ENCODE results near the gene KRT39.

DNA sequence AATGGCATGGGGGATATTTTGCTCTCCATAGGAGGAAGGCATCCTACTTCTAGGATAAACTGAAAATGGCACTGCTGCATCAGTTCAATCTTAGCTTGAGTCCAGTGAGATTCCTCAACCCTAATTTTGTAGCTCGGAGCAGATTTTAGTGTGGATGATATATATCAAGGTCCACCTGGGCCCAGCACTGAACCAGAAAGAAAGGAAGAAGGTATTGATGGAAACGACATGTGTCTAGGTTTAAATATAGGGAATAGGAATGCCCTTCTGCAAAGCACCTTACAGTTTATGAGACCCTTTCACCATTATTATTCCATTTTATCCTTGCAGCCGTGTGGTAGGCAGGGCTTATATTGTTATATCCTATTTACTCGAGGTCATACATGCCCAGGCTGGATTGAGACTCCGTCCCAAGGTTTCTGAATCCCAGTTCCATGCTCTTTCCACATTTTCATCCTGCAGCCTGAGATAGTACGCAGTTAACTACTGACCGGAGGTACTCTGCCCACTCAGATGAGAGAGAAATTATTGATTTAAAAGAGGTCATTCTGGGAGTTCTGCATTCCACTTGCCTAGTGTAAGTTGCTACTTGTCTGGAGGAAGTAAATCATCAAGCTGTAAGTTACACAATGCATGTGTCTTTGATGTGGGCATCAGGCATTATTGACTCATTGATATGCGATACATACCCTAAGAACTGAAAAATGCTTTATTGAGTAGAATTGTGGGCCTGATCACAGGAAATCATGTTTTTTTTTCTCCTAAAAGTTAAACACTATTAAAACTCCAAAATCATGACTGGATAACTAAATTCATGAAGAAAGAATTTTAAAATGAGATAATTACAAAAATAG lies 10.1 kb downstream of the KRT39 start:
- TF ChIP-seq, protein P1, sequence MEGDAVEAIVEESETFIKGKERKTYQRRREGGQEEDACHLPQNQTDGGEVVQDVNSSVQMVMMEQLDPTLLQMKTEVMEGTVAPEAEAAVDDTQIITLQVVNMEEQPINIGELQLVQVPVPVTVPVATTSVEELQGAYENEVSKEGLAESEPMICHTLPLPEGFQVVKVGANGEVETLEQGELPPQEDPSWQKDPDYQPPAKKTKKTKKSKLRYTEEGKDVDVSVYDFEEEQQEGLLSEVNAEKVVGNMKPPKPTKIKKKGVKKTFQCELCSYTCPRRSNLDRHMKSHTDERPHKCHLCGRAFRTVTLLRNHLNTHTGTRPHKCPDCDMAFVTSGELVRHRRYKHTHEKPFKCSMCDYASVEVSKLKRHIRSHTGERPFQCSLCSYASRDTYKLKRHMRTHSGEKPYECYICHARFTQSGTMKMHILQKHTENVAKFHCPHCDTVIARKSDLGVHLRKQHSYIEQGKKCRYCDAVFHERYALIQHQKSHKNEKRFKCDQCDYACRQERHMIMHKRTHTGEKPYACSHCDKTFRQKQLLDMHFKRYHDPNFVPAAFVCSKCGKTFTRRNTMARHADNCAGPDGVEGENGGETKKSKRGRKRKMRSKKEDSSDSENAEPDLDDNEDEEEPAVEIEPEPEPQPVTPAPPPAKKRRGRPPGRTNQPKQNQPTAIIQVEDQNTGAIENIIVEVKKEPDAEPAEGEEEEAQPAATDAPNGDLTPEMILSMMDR (conservative IDR thresholded peaks at IDR 0.05; ENCODE audit: low read depth in 2 of 2), result no peak
- TF ChIP-seq POLR2AphosphoS5 (IDR thresholded peaks at IDR 0.05; ENCODE audit: low read depth), result no peak

Data from GM23338 (cell line).